AML-193 (cell line): ENCODE results near the gene ABR.
"Not testable (repeated sequence)": the region's sequence is repeated elsewhere in the genome, so short reads cannot be mapped to it uniquely, and the experiment has no call there.

Source experiments
- DNase-seq, 2 experiments: peaks; one replicate each; lab custom pipeline; 2025; lab: John Stamatoyannopoulos, UW

The ABR gene

DNA sequence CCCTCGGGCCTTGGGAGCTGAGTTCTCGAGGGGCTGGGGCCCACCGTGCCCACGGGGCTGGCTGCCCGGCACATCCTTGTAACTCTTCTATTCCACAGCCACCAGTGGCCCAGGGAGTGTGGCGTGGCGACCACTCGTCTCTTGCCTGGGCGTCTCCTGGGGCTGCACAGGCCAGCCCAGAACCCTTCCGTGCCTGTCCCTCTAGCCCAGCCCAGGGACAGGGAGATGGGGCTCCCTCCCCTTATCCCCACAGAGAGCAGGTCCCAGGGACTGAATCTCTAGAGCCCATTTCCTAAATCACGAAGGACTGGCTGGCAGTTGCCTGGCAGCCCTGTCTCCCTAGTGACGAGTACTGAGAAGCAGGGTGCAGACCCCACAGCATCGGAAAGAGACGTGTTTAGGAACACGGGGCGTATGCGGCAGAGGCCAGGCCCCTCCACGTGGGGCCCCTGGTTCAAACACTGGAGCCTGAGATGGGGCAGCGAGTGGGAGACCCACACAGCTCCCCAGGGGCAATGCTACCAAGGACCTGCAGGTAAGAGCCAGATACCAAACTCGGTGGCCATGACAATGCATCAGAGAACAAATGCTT is 131.8 kb downstream of the ABR start:
- no peak for DNase-seq

DNA sequence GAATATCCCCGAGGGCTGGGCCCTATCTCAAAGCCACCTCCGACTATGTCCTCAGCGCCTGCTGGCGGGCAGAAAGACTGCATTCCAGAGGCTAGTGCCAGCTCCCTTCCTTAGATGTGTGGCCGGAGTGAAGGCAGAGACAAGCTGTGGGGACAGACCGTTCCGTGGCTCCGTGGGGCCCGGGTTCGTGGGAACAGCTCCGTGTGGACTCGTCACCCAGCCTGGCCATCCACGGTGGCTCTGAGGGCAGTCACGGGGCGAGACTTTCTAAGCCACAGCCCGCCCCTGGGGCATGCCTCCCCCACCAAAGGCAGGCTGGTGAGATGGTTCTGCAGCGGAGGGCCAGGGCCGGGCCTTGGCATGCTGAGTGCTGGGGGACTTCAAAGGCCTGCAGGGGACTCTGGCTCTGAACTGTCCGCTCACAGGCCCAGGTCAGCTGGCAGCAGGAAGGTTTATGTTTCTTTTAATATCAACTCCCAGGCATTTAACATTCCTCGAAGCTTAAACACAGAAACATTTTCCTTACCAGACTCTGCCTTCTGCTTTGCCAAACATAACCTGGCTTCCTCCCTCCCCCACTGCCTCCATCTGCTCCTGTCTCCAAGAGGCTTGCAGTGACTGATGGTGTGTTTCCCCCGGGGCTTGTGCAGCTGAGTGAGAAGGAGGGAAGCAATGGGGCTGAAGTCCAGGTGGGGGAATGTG is 132.5 kb downstream of the ABR start:
- DNase-seq = no peak

DNA sequence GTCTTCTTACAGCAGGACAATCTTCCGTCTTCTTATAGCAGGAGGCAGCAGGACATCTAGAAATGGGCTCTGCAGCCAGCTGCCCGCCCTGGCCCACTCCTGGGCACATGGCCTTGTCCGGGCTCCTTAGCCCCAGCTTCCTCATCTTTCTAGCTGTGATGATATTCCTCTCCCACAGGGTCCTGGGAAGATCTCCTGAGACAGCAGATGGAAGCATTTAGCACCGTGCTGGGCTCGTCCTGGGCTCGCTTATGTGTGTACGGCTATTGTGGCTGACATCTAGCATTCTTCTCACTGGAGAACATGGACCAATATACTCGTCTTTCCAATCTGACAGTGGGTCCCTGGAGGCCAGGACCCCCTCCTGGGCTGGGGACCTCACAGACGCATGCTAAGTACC is 134.3 kb downstream of the ABR start:
- DNase-seq = no peak

DNA sequence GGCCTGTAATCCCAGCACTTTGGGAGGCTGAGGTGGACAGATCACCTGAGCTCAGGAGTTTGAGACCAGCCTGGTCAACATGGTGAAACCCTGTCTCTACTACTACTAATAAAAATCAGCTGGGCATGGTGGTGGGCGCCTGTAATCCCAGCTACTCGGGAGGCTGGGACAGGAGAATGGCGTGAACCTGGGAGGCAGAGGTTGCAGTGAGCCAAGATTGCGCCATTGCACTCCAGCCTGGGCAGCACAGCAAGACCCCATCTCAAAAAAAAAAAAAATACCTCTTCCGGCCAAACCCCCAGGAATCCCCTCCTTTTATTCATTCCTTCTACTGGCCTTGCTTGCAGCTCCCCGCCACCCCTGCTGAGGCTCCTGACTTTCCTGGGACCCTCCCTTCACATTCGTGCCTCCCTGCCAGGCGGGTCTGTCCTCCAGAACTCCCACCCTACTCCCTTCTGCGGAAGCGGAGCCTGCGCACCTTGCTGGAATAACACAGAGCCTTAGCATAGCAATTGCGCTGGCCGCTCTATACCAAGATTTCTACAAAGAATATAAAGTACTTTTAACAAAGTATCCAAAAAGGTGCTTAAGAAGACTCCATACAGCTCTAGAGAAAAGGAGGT is 135.3 kb downstream of the ABR start:
- DNase-seq = not testable (repeated sequence)

DNA sequence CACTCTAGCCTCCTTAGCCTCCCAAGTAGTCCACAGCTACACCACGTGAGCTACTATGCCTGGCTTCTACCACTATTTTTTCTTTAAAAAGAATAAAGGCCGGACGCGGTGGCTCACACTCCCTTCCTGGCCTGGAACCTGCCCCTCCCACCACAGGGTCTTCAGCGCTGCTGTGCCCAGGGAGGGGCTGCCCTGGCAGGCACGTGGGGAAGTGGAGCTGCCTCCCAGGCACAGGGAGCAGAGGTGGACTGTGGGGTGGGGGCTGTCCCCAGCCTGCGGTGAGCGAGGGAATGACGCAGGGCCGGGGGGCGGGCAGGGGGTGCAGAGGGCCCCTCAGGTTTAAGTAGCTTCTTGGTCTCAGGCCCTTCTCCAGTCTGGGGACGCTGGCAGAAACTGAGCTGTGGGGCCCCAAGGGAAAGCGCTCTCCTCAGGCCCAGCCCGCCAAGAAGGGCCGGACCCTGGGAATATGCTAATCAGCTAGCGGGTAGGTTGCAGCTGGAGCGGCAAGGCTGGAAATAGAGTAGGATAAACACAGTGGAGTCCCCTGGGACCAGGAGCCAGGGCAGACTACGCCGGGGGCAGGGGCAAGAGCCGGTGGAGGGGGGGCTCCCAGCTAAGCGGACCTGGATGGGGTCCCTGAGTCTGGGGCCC is 136.1 kb downstream of the ABR start:
- no peak for DNase-seq

DNA sequence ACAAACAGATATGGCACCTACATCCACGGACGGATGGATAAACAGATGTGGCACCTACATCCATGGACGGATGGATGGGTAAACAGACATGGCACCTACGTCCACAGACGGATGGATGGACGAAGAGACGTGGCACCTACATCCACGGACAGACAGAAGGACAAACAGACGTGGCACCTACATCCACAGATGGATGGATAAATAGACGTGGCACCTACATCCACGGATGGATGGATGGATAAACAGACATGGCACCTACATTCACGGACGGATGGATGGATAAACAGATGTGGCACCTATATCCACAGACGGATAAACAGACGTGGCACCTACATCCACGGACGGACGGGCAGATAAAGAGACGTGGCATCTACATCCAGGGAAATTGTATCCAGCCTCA is 137.3 kb downstream of the ABR start:
- no peak for DNase-seq

DNA sequence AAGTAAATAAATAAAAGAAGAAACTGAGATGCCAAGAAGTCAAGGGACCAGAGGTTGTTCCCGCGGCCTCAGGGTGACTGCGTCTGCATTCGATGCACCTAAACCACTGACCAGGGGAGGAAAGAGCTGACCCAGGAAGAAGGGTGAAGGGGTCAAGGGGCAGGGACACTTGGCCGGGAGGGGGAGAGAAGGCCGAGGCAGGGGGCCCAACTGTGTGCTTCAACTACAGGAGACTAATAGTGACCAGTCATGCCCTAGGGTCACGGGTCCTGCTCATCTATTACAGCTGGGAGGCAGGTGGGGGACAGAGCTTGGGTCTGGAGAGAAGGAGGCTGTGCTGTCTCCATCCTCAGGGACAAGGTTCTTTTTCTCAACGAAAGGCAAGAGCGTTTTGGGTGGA is 138.0 kb downstream of the ABR start:
- DNase-seq = no peak

DNA sequence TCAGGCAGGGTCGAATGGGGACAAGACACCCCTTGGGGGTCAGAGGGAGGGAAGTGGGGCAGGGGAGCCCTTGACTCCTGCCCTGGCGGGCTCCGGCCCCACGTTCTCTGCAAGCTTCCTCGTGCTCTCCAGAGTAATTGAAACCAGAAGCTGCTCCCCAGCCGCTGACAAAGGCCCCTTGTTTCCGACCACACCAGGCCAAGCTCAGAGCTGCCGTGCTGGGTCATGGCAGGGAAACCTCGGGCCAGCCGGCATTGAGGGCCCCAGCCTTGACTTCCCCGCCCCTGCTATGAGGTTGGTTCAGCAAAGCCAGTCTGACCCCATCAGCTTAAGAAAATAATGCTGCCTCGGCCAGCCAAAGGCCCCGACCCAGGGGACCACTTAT is 139.6 kb downstream of the ABR start:
- no peak for DNase-seq

DNA sequence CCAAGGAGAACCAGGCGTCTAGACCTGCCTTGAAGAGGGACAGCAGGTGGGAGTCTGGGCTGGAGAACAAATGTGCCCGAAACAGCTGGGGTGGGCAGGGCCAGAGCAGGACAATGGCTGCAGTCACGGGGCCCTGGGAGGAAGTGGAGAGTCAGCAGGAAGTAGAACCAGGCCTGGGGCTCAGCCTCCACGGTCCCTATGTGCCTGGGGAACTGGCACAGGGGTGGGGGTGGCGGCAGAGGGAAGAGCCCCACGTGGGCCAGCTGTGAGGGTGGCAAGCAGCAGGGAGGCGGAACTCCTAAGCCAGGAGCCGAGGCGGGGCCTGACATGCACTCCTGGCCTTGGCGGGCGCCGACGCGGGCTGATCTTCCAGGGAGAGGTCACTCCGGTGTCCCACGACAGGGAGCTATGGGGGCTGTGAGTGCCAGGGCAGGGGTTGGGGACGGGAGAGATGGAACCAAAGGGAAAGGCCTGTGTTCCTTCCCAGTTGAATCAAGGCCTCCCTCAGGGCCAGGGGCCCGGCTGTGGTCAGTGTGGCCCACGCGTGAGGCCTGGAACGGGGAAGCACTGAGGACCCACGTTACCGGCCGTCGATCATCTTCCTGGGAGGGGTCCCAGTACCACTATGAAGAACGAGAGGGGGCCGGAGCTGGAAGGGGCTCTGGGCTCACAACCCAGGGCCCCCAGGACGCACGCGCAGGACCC is 140.1 kb downstream of the ABR start:
- DNase-seq = no peak

DNA sequence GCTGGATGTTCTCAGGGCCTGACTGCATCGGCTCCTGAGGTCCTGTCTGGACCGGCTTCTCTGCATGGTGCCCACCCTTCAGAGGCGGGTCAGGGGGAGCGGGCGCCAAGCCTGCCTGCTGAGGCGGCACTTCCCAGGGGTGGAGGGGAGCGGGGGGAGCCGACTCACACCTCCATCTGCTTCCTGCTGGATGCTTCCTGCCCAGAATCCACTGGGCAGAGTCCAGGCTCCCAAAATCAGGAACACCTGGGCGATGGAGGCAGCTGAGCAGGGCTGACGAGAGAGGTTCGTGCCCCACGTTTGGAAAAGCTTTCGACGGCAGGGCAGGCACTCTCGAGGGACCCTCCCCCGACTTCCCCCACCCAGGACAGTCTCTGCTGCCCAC is 140.7 kb downstream of the ABR start:
- no peak for DNase-seq

DNA sequence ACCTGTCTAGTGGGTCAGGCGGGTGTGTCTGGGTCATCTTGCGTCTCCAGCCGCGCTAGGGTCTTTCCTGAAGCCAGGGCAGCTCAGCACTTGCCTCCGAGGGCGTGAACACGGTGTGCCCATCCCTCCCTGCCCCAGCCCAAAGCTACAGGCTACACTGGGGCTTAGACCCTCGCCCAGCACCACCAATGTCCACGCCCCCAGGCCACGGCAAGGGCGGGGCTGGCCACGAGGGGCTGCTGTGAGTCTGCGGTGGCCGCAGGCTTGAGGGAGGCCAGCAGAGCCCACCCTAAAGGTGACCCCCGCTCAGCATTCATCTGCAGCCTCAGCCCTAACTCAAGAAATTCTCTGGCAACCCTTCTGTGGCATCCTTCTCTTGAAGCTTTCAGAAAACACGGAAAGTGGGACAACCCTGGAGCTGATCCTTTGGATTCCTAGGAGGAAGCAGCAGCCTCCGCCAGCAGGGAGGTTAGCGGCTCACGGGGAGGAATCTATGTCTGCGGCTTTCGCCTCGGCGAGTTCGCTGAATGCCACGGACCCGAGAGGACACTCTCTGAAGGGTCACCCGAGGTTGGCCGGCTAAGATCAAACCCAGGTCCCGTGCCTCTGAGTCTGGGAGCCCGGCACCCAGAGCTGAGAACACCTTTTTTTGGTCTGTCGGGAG is 141.2 kb downstream of the ABR start:
- DNase-seq = no peak

DNA sequence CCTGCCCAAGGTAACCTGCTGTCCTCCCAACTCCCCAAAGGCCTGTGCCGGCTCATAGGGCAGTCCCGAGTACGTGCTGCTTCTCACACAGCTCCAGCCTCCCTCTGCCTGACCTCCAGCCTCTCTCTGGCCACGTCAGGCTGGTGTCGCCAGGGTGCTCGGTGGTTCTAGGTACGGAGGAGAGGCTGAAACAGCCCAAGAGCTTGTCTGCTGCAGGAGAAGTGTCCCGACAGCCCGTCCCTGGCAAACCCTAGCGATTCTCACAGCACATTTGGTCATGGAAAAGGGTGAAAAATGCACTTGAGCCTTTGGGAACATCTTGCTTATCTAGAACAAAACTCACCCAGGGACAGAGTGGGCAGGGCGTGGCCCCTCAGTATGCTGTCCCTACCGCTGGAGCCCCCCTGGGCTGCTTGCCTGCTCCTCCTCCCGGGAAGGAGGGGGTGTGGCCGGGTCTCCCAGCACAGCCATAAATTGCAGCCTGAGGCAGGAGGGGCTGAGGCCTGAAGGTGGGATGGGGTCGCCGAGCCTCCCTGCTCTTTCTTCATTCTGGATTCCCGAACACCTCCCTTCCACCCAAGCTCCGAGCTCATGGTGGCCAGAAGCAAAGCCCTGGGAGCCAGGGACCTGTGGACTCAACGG is 142.4 kb downstream of the ABR start:
- no peak for DNase-seq

DNA sequence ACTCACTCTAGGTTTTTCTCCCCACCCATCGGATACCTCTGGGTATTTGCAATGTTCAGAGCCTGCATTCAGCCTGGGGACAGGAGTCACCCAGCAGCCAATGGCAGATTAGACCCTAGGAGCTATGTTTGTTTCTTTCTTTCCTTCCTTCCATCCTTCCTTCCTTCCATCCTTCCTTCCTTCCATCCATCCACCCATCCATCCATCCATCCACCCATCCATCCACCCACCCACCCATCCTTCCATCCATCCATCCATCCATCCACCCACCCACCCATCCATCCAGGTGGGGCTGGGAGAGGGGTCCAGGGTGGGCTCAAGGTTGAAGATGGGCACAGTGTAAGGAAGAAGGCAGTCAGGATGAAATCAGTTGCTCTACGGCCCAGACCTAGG is 142.9 kb downstream of the ABR start:
- no peak for DNase-seq

DNA sequence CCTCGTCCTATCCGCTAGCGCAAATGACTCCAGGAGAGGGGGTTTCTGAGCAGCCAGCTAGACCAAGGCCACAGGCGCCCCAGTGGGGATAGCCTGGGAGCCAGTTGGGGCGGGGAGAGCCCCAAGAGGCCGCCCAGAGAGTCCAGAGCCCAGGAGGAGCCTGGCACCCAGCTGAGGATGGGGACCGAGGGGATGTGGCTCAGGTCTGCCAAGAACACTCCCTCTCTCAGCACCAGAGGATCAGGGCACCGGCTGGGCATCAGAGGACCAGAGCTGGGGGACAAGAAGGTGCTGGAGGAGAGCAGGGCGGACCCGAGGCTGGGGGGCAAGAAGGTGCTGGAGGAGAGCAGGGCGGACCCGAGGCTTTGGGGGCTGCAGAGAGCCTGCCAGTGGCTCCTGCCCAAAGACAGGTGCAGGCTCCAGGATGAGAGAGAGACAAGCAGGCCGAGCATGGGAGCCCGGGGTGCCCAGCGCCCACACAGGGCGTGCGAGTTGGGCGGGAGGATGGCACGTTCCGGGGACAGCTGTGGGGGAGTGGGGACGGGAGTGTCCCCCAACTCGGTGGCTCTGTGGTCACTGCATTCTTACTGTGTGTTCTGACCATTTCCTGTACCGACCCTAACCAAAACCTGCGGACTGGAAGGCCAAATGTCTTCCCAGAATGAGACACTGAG is 143.5 kb downstream of the ABR start:
- no peak for DNase-seq

DNA sequence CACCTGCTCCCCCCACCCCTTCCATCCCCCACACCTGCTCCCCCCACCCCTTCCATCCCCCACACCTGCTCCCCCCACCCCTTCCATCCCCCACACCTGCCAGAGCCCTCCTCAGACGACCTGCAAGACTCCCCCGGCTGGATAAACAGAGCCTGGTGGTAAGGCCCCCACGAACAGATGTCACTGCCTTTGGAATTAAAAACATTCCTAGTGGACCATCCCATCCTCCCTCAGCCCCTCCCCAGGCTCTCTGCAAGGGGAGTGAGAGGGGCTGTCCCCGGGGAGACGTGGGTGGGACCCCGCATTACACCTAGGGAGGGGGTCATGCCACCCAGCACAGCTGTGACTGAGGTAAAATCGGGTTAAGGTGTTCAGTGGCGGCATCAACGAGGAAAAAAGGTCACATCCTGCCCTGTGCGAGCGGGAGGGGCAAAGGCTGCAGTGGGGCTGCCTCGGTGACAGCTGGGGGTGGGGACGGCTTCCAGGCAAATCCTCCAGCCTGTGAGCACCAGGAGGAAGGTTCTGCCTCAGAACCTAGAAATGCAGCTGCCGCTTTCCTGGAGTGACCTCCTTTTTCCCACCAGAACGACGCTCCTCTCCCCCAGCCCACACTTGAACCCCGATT is 144.1 kb downstream of the ABR start:
- no peak for DNase-seq

DNA sequence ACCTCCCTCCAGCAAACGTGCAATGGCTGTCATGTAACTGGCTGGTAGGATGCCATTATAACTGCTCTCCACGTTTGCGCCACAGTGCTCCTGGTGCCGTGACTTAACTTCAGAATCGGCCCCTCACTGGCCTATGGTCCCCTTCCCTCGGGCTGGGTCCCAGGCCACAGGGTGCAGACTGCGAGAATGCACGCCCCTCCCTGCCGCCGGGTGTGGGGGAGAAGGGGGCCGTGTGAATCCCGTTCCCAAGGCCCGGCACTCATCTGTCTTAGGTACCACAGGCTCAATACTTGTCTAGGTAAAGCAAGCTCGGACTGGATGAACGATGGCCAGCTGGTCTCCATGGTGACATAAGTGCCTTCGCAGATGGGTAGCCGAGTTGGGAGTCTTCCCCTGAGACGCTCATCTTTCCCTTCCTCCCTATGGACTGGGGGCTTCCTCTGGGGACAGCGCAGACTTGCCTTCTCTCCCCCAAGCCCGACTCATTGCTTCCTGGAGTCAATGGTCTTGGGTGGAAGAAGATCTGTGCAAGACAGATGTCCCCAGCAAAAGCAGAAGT is 145.1 kb downstream of the ABR start:
- DNase-seq = no peak

DNA sequence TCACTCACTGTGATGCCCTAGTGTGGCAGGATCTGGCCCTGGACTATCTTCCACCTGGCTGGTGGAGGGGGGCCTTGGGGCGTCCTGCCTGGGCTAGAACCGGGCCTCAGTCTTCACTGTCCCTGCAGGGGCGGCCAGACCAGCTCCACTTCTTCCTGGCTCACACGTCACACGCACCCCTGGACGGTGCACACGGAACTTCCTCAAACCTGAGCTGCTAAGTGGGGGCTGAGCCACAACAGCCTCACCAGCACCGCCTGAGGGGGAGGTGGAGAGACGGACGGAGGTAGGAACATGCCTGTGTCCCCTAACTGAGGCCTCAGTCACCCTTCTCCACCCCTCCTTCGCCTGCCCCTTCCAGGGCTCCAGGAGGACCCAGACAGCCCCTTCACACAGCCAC is 146.3 kb downstream of the ABR start:
- no peak for DNase-seq

DNA sequence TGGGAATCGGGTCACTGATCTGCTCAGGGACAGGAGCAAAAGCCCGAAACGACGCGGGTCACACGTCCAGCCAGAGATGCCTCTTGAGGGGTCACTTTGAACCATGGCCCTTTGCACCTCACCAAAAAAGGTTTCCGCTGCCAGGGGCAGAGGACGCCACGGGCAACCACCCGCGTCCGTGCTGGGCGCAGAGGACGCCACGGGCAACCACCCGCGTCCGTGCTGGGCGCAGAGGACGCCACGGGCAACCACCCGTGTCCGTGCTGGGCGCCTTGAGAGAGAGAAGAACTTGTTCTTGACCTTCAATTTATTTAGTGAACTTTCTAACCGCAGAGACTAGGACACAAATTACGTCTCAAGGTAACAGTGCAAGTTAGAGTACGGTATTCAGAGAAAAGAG is 147.4 kb downstream of the ABR start:
- DNase-seq = no peak

DNA sequence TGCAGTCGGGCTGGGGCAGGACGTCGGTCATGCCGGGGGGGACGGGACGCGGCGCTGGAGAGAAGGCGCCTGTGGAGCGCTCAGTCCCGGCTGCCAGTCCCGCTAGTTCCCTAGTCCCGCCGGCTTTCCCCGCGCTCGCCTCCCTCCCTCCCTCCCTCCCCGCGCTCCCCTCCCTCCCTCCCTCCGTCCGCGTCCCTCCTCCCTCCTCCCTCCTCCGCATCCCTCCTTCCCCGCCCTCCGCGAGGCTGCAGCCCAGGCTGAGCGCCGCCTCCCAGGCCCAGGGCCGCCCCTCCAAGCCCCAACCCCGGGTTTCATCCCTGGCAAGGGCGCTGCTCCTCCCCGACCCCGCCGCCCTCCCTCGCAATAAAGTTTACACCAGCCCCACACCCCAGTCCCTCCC is 148.1 kb downstream of the ABR start:
- no peak for DNase-seq
